ENCODE data around the gene MAP6. TPM values are rescaled to one million over a fixed set of nuclear protein-coding genes. Genes with fewer than 3 reads are reported as not detected.

Gene MAP6
- total RNA-seq, 2 donors from 2014 or later, result 6.3 to 8.1 TPM

GRCh38 chr11:75633409-75634066, 35.3 kb downstream of the MAP6 start:
- no peak for DNase-seq (ENCODE audit: low spot score)
- H3K4me1 ChIP-seq, result peaks cover 0 to 13% of the 10 kb centered on the region in 2 donors

GRCh38 chr11:75632962-75633361, 35.9 kb downstream of the MAP6 start:
- no peaks in the 10 kb centered on the region for H3K27me3 ChIP-seq
- no peak for DNase-seq (ENCODE audit: low spot score)
- no peak overlapping the region for H3K4me3 ChIP-seq
- no peak overlapping the region for H3K27ac ChIP-seq
- peaks cover 0 to 13% of the 10 kb centered on the region in 2 donors for H3K4me1 ChIP-seq
- no peaks in the 10 kb centered on the region for H3K9me3 ChIP-seq
- TF ChIP-seq CTCF (IDR thresholded peaks at IDR 0.05), result no peak
- no peaks in the 10 kb centered on the region for H3K36me3 ChIP-seq

More at GRCh38 chr11:75633409-75634066, 35.3 kb downstream of the MAP6 start:
- no peak for TF ChIP-seq CTCF (IDR thresholded peaks at IDR 0.05)
- Histone ChIP-seq H3K36me3 (no peaks in the 10 kb centered on the region), H3K9me3 (no peaks in the 10 kb centered on the region), H3K4me3 (no peak overlapping the region), H3K27me3 (no peaks in the 10 kb centered on the region), H3K27ac (no peak overlapping the region)

GRCh38 chr11:75632450-75632849, 36.4 kb downstream of the MAP6 start:
- Histone ChIP-seq H3K4me1 (peaks cover 0 to 13% of the 10 kb centered on the region in 2 donors), H3K36me3 (no peaks in the 10 kb centered on the region), H3K4me3 (no peak overlapping the region), H3K9me3 (no peaks in the 10 kb centered on the region), H3K27ac (no peak overlapping the region), H3K27me3 (no peaks in the 10 kb centered on the region)
- no peak for DNase-seq (ENCODE audit: low spot score)
- TF ChIP-seq CTCF (IDR thresholded peaks at IDR 0.05), result no peak

GRCh38 chr11:75631086-75631730, 37.6 kb downstream of the MAP6 start:
- H3K36me3 ChIP-seq, result no peaks in the 10 kb centered on the region
- no peak overlapping the region for H3K4me3 ChIP-seq
- no peak for TF ChIP-seq CTCF (IDR thresholded peaks at IDR 0.05)
- H3K4me1 ChIP-seq, result peaks cover 0 to 13% of the 10 kb centered on the region in 2 donors
- no peaks in the 10 kb centered on the region for H3K9me3 ChIP-seq
- H3K27ac ChIP-seq, result no peak overlapping the region
- DNase-seq (ENCODE audit: low spot score), result no peak
- no peaks in the 10 kb centered on the region for H3K27me3 ChIP-seq

- no peaks in the 10 kb centered on the region for H3K9me3 ChIP-seq
- no peaks in the 10 kb centered on the region for H3K4me1 ChIP-seq
- no peak overlapping the region for H3K27ac ChIP-seq
- no peak overlapping the region for H3K4me3 ChIP-seq
- TF ChIP-seq CTCF (IDR thresholded peaks at IDR 0.05), result no peak
- no peaks in the 10 kb centered on the region for H3K36me3 ChIP-seq
- no peaks in the 10 kb centered on the region for H3K27me3 ChIP-seq
- no peak for DNase-seq (ENCODE audit: low spot score)
Observed at GRCh38 chr11:75627906-75628668, 40.8 kb downstream of the MAP6 start.

Measured in right atrium auricular region (tissue), 2 donors.